SU-DHL-6 (cell line): ENCODE measurements around the gene COL27A1.

Source experiments
- H2AFZ ChIP-seq: fragments of 200-600 bp; sonication (generic); 2 replicates; pipeline ENCODE4 v1.6.1; 2014; ENCODE audit warnings: low read depth, mild to moderate bottlenecking, moderate library complexity, mixed read lengths, antibody characterized with exemption, low read length; ENCODE audit not compliant: severe bottlenecking
- H3F3A ChIP-seq: fragments of 200-600 bp; shearing (Covaris generic); 2 replicates; pipeline ENCODE4 v1.6.0; 2016; ENCODE audit warnings: antibody characterized with exemption, mild to moderate bottlenecking; ENCODE audit not compliant: insufficient read depth
- H3K27ac ChIP-seq: fragments of 200-600 bp; sonication (generic); 2 replicates; pipeline ENCODE4 v1.5.1; 2016; ENCODE audit warnings: low read depth, mild to moderate bottlenecking, low read length, moderate library complexity, mixed read lengths
- H3K27me3 ChIP-seq: fragments of 200-600 bp; sonication (generic), shearing (Covaris generic); 2 replicates; pipeline ENCODE4 v1.6.0; 2014; ENCODE audit warnings: mild to moderate bottlenecking, low read length
- H3K36me3 ChIP-seq: fragments of 200-600 bp; sonication (generic); 2 replicates; pipeline ENCODE4 v1.6.1; 2014; ENCODE audit warnings: mild to moderate bottlenecking, low read length, mixed read lengths
- H3K4me2 ChIP-seq: fragments of 300-600, 200-600 bp; shearing (Covaris generic), sonication (generic); 2 replicates; pipeline ENCODE4 v1.6.0; 2014; ENCODE audit warnings: low read length, low read depth, mild to moderate bottlenecking; ENCODE audit not compliant: poor library complexity, severe bottlenecking
- H3K4me3 ChIP-seq: fragments of 200-600 bp; sonication (generic); 2 replicates; pipeline ENCODE4 v1.5.1; 2014; ENCODE audit warnings: antibody characterized with exemption, low read length, mild to moderate bottlenecking, mixed read lengths; ENCODE audit not compliant: insufficient read depth, poor library complexity, severe bottlenecking
- H3K79me2 ChIP-seq: fragments of 200-600 bp; sonication (generic); 2 replicates; pipeline ENCODE4 v1.6.1; 2014; ENCODE audit warnings: mild to moderate bottlenecking, low read length, moderate library complexity; ENCODE audit not compliant: insufficient read depth
- H3K9ac ChIP-seq: fragments of 200-600 bp; sonication (generic); 2 replicates; pipeline ENCODE4 v1.7.0; 2014; ENCODE audit warnings: mild to moderate bottlenecking, low read length
- H3K9me2 ChIP-seq: fragments of 200-600 bp; sonication (generic); replicated peaks from 2 replicates; pipeline ENCODE4 v1.6.1; 2014; ENCODE audit warnings: low read length; ENCODE audit not compliant: insufficient read depth
- H3K9me3 ChIP-seq: fragments of 200-600 bp; sonication (generic); 2 replicates; pipeline ENCODE4 v1.6.1; 2014; ENCODE audit warnings: low read length, mixed read lengths; ENCODE audit not compliant: insufficient read depth
- H4K20me1 ChIP-seq: fragments of 200-600 bp; sonication (generic); 2 replicates; pipeline ENCODE4 v1.6.1; 2014; ENCODE audit warnings: low read depth, mild to moderate bottlenecking, antibody characterized with exemption, low read length, moderate library complexity, mixed read lengths
- CTCF ChIP-seq: fragments of 200-600 bp; sonication (generic); IDR thresholded peaks from one replicate; pipeline ENCODE4 v1.5.1; 2017; ENCODE audit warnings: antibody characterized with exemption, mild to moderate bottlenecking, low read length, moderate library complexity; ENCODE audit not compliant: insufficient read depth, poor library complexity, severe bottlenecking
- EZH2phosphoT487 ChIP-seq: fragments of 200-600 bp; sonication (generic), shearing (Covaris generic); conservative IDR thresholded peaks from 2 replicates; pipeline ENCODE4 v1.6.1; 2018; ENCODE audit warnings: mild to moderate bottlenecking, antibody characterized with exemption, low read length, moderate library complexity, mixed read lengths

COL27A1 gene

GRCh38 chr9:114247491-114247890, 92.2 kb downstream of the COL27A1 start:
- TF ChIP-seq EZH2phosphoT487, result no peak
- Histone ChIP-seq H3K79me2 (no peaks in the 10 kb centered on the region), H3K4me2 (no peak overlapping the region), H3K27me3 (no peaks in the 10 kb centered on the region), H3K27ac (no peak overlapping the region), H2AFZ (no peak overlapping the region), H3F3A (no peaks in the 10 kb centered on the region), H3K4me3 (no peak overlapping the region), H3K9me3 (no peaks in the 10 kb centered on the region), H3K9me2 (no peaks in the 10 kb centered on the region), H3K36me3 (no peaks in the 10 kb centered on the region), H3K9ac (no peak overlapping the region), H4K20me1 (no peaks in the 10 kb centered on the region)

DNA sequence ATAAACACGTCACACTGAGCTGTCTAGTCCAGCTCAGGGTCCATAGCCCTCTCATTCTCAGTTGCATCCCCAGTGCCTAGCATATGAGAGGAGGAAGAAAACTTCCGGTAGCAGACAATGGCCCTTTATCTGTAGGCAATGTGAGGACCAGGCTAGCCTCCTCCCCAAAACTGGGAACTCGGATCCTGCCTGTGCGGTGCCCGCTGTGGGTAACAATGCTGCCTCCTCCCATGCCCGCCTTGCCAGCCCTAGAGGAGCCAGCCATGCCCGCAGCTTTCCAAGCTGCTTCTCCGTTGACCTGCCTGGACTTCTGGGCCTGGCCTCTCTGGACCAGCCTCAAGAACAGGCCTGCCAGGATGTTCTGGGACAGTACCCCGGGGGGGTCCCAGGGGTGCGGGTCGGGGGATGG, 93.0 kb downstream of the COL27A1 start:
- Histone ChIP-seq H3K4me2 (no peak overlapping the region), H3K9ac (no peak overlapping the region), H3K4me3 (no peak overlapping the region), H3K79me2 (no peaks in the 10 kb centered on the region), H4K20me1 (no peaks in the 10 kb centered on the region), H3K9me2 (no peaks in the 10 kb centered on the region), H3K27me3 (no peaks in the 10 kb centered on the region), H3K27ac (no peak overlapping the region), H3K9me3 (no peaks in the 10 kb centered on the region), H3K36me3 (no peaks in the 10 kb centered on the region), H3F3A (no peaks in the 10 kb centered on the region), H2AFZ (no peak overlapping the region)
- TF ChIP-seq EZH2phosphoT487 (no peak), CTCF (no peak)

DNA sequence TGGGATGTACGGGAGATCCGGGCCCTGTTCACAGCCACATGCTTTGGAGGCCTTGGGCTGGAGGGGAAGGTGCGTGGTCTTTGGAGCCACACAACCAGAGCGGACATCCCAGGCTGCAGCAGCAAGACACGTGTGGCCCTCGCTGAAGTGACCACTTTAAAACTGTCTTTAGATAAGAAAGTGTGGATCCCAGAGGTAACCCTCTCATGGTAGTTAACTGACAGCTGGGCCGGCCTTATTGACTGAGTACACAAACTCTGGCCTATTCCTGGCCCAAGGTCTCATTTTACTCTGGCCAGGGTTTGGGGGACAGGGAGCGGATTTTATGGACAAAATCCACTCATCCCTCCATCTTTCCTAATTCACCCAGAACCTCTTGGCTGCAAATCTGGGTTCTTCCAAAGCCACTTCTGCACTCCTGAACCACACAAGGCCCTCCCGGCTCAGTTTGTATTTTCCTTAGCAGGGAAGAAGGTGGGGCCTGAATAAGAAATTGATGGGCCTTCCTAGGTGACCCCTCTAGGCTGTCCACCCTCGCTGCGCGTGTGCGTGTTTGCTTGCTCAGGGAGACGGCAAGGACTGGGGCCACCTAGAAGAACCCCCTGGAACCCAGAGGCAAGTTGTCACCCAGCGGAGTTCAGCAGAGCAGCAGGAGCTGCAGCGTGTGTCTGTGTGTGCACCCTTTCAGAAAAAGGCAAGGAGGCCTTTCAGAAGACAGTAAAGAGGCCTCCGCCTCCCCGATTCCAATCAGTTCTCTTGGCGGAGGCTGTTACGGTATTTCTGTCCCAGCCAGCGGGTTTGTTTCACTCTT, 94.3 kb downstream of the COL27A1 start:
- no peaks in the 10 kb centered on the region for H3K27me3 ChIP-seq
- H3K4me2 ChIP-seq, result no peak overlapping the region
- no peaks in the 10 kb centered on the region for H3K36me3 ChIP-seq
- H3K79me2 ChIP-seq, result no peaks in the 10 kb centered on the region
- H3F3A ChIP-seq, result no peaks in the 10 kb centered on the region
- H3K9ac ChIP-seq, result no peak overlapping the region
- H4K20me1 ChIP-seq, result no peaks in the 10 kb centered on the region
- H3K9me3 ChIP-seq, result no peaks in the 10 kb centered on the region
- no peak overlapping the region for H2AFZ ChIP-seq
- no peak overlapping the region for H3K4me3 ChIP-seq
- no peak overlapping the region for H3K27ac ChIP-seq
- TF ChIP-seq CTCF, result no peak
- TF ChIP-seq EZH2phosphoT487, result no peak
- no peaks in the 10 kb centered on the region for H3K9me2 ChIP-seq

DNA sequence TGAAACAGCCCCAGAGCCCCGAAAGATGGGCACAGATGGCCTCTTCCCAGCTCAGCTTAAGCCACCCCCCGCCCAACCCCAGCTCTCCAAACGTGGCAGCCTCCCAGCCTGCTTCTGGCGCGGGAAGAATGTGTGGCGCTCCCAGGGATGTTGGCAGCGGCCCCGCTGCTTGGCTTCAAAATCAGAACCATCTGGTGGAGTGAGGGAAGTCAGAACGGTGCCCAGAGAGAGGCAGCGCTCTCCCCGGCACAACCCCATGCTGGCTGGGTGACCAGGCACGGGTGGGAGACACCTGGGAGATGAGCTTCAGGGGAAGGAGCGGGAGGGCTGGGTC, 94.9 kb downstream of the COL27A1 start:
- Histone ChIP-seq H3K4me3 (no peak overlapping the region), H3K36me3 (no peaks in the 10 kb centered on the region), H3F3A (no peaks in the 10 kb centered on the region), H4K20me1 (no peaks in the 10 kb centered on the region), H3K9ac (no peak overlapping the region), H3K79me2 (no peaks in the 10 kb centered on the region), H3K9me3 (no peaks in the 10 kb centered on the region), H2AFZ (no peak overlapping the region), H3K9me2 (no peaks in the 10 kb centered on the region), H3K27me3 (no peaks in the 10 kb centered on the region), H3K4me2 (no peak overlapping the region), H3K27ac (no peak overlapping the region)
- TF ChIP-seq CTCF (no peak), EZH2phosphoT487 (no peak)
